GM19035 (cell line): ENCODE results near the gene ERMP1.
"Not testable (repeated sequence)": the region's sequence is repeated elsewhere in the genome, so short reads cannot be mapped to it uniquely, and the experiment has no call there.

Experiments
- ATAC-seq: cut with Tn5 transposase; IDR thresholded peaks from one replicate; pipeline ENCODE4 v1.9.1; 2021; ENCODE audit not compliant: unreplicated experiment

The ERMP1 gene

DNA sequence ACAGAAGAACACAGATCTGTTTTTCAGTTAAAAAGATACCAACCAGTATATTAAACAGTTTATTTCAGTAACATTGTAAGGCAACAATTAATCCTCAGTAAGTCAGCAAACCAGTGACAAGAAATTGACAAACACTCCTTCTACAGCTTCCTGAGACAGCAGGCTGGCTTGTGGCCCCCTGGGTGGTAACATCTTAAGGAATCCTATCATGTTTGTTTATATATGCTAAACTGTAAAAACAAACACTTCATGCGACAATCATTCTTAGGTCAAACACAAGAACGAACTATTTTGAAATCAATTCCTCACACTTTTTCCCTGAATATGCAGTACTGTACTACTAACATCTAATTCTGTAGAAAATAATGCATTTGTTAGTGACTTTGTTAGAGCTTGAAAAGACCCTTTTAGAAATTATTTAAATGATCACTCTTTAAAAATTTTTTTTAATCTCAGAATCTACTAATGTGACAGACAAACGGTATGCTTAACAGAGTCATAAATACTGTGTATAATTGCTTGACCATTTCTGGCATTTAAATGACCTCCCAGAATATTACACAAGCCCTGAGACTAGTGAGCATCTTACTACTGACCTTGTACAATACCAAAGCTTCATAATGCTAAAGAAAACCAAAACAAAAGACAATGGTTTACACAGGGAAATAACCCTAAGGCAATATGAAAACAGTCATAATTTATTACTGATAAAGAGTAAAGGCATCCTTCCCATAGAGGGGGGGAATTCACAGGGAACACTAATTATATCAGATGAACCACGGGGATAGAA is 48.2 kb downstream of the ERMP1 start:
- ATAC-seq: no peak

DNA sequence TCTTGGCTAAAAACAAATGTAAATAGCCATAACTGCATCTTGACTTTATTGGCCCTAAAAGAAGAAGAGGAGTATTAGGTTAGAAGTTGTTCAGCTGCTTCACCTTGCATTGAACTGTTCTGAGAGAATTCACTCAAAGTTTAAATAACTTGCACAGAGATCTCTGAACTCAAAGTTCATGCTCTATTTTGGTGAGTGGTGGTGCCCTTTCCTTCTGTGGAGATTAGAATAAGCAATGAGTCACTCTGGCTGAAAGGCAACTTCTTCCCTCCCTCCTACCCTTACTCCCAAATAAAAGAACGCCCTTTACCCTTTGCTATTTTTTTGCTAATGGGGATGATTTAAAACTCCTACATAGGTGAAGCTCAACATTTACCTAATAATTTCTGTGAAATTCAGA is 48.9 kb downstream of the ERMP1 start:
- ATAC-seq: no peak

DNA sequence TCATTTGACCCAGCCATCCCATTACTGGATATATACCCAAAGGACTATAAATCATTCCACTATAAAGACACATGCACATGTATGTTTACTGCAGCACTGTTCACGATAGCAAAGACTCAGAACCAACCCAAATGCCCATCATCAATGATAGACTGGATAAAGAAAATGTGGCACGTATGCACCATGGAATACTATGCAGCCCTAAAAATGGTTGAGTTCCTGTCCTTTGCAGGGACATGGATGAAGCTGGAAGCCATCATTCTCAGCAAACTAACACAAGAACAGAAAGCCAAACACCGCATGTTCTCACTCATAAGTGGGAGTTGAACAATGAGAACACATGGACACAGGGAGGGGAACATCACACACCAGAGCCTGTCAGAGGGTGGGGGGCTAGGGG is 49.5 kb downstream of the ERMP1 start:
- ATAC-seq: not testable (repeated sequence)

DNA sequence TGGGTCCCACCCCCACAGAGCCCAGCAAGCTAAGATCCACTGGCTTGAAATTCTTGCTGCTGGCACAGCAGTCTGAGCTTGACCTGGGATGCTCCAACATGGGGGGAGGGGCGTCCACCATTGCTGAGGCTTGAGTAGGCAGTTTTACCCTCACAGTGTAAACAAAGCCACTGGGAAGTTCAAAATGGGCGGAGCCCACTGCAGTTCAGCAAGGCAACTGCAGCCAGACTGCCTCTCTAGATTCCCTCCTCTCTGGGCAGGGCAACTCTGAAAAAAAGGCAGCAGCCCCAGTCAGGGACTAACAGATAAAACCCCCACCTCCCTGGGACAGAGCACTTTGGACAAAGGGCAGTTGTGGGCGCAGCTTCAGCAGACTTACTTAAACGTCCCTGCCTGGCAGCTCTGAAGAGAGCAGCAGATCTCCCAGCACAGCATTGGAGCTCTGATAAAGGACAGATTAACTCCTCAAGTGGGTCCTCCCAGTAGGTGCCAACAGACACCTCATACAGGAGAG is 53.2 kb downstream of the ERMP1 start:
- ATAC-seq: not testable (repeated sequence)

DNA sequence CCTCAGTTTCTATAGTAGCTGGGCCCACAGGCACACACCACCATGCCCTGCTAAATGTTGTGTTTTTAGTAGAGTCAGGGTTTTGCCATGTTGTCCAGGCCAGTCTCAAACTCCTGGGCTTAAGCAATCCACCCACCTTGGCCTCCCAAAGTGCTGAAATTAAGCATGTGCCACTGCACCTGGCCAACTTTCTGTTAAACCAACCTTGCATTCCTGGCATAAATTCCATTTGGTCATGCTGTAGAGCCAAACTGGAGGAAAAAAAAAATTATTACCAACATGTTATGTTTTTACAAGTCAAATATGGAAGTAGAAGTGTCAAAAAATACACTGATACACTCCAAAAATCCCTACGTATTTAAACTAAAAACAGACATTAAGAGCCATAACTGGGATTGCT is 54.1 kb downstream of the ERMP1 start:
- ATAC-seq: no peak

DNA sequence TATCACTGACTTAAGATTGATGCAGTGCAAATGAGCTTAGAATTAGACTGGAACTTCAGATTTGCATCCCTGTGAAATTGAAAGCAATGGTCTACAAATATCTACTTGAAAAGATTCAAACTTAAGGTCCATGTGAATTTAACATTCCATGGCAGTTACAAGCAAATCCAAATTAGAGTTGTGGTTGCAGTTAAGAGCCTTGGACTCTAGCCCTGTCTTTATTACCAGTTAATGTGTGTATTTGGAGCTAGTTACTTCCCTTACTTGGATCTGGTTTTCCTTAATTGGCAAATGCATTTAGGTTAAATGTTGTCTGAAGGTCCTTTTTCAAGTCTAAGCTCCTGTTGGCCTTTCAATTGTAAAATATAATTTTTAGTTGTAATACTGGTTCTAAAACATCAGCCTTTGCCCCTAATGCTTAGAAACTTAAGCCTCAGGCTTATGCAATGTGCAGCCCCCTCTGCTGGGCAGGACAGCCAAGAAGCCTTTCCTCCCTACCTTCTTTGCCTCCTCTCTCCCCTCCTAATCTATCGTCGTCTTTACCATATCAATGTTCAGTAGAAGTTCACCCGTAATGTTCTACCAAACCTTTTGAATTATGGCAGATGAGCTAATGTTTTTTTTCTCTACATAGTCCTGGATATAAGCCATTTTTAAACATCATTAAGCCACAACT is 59.5 kb downstream of the ERMP1 start:
- no peak for ATAC-seq

DNA sequence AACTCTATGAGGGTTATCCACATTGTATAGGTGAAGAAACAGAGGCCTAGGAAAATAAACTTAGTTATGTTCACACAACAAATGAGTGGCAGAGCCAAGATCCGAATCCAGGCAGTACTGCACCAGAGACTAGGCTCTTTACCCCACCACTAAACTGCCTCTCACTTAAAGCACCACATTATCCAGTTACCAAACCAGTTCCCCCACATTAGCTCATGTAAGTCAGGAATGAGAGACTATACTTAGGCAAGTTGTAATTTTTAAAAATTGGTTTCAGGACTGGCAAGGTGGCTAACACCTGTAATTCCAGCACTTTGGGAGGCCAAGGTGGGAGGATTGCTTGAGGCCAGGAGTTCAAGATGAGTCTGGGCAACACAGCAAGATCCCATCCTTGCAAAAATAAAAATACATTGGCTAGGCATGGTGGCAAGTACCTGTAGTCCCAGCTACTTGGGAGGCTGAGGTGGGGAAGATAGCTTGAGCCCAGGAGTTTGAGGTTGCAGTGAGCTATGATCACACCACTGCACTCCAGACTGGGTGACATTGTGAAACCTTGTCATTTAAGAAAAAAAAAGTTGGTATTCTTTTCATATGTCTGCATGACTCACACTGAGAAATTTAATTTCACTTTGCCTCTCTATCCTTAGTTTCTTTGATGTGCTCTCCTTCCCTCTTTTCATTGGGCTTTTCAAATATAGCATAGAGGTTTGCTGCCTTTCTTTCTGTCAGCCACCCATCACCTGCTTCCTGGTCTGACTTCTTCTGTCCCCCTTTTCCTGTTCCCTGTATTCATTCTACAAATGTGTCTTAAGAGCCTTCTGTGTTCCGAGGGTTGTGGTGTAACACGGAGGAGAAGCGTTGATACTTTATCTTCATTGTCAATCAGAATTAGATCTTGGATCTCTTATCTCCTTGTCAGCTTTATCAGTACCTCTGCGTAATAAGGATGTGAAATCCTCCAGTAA is 64.7 kb downstream of the ERMP1 start:
- ATAC-seq: no peak

DNA sequence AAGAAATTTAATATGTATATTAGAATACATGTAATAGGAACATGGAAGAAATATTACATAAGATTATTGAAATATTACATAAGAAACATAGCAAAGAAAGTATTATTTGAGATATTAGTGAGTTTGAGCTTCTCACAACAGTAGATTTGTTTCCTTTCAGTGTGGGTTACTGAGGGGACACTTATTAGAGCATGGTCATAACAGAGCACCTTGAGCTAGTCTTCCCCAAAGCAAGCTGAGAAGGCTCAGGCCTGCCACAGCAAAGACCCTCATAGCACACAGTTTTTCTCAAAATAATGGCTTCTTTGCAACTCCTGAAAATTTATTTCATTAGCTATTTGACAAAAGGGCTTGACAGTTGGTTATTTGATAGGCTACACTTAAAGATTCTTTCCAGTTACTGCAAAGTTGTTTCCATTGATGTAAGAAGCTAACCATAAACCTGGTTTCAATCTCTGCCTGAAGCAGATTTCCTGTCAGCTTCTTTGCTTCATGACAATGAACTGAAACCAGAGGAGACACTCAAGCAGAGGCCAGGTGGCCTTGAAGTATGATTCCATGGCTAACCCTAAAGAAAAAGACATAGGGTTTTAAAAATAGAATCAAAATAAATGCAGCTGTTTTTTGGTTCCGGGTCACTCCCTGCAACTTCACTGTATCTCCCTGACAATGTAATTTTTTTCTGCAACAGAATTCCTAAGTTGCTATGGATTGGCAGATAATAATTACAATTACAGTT is 68.6 kb downstream of the ERMP1 start:
- peak; percentile 89 for ATAC-seq

DNA sequence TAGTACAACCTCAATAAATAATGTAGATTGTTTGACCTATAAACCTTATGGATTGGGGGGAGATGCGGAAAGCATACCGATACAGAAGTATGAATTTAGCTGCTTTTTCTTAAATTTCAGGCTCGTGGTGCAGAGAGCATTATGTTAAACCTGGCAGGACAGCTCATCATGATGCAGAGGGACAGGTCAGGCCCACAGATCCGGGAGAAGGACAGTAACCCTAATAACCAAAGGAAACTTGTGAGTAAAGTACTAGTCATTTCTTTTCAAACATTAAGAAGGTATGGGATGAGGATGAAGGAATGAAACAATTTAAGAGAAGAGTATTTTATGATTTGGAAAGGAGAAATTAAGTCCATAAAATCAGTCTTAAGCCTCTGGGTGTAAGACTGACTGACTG is 70.5 kb downstream of the ERMP1 start:
- no peak for ATAC-seq

DNA sequence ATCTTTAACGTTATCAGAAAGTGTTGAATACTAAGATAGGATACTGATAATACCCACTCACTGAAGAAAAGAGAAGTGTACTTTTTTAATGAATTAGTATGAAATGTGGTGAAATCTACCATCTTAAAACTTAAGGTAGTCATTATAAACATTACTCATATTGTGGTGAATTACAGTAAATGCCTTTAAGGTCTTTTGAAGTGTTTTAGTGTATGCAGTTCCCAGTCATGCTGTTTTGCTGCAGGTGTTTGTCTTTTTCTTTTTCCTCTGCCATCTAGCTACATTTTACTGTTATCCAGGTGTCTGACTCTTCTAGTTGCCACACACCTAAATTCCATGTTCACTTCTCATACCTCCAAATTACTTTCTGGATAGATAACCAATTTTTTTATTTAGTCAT is 72.6 kb downstream of the ERMP1 start:
- ATAC-seq: no peak

DNA sequence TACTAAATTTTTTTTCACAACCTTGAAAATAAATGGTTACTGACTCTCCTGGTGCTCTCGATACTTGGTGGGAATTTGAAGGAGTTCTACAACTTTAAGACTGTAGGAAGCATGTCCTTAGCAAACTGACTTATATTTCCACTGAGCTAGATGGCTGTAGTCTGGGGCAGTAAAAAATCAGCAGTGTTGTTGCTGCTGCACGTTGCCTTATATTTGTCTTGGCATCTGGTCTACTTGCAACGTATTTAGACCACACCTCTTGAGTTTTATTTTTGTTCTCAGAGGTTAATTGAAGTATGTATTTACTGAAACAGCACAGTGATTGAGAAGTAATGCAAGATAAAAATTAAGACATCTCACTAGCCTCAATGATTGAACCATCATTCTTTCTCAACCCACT is 76.3 kb downstream of the ERMP1 start:
- ATAC-seq: no peak

DNA sequence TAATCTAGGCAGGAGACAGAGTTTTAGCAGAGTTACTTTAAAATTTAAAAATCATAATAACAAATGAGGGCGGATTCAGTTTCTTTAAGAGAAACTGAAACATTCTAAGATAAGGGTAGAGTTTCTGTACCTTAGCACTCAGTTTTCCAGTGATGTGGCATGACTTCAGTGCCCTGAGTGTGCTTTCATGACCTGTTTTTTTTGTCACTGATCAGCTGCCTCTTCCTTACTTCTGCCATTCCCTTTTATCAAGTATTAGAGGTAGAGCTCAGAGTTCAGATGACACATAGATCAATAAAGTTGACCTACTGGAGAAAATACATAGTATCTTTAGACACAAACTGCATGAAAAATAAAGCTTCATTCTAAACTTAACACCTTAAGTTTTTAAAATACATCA is 82.3 kb downstream of the ERMP1 start:
- no peak for ATAC-seq

DNA sequence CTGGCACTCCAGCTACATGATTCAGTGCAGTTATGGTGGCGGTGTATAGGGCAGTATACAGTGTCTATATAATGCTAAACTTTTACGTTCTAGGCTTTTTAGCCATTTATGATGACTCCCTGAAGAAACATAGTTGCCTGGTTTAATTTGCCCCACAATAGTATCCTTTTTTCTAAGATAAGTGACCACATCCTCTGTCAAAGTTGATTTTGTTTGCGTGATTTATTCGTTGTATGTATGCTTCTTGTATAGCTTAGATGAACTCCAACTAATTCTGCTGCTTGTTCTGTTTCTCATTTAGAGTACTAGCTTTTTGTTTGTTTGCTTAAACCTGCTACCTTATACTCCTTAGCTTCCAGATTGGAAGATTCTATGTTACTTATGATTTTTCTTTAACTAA is 83.6 kb downstream of the ERMP1 start:
- no peak for ATAC-seq

DNA sequence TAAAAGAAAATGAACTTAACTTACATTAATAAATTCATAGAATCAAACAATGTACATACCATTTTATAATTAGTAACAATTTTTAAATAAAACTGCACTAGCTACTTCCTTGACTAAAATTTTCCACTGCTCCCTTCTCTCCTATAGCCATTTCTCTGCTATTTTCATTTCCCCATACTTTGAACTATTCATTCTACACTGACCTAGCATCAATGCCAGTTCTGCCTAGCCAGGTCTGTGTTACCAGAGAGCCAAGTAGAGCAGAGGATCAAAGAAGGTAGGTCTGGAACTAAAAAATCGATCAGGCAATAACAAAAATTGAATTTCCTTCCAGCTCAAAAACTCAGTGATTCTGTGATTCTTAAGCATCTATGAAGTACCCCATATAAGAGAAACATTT is 84.5 kb downstream of the ERMP1 start:
- no peak for ATAC-seq

DNA sequence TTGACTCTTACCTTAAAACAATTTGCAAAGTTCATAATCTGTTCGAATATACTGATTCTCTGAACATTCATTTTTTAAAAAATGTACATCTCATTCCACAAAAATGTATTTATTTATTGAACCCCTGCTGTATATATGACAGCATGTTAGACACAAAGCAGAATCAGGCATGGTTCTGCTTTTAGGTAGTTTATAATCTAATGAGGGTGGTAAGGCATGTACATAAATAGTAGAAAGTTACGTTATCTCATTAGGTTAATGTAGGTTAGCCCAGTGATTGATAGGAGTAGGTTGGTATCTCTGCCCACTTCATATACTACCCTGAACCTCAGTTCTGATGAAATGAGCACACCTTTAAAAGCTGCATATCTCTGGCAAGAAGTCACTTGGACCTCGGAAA is 89.8 kb downstream of the ERMP1 start:
- no peak for ATAC-seq

DNA sequence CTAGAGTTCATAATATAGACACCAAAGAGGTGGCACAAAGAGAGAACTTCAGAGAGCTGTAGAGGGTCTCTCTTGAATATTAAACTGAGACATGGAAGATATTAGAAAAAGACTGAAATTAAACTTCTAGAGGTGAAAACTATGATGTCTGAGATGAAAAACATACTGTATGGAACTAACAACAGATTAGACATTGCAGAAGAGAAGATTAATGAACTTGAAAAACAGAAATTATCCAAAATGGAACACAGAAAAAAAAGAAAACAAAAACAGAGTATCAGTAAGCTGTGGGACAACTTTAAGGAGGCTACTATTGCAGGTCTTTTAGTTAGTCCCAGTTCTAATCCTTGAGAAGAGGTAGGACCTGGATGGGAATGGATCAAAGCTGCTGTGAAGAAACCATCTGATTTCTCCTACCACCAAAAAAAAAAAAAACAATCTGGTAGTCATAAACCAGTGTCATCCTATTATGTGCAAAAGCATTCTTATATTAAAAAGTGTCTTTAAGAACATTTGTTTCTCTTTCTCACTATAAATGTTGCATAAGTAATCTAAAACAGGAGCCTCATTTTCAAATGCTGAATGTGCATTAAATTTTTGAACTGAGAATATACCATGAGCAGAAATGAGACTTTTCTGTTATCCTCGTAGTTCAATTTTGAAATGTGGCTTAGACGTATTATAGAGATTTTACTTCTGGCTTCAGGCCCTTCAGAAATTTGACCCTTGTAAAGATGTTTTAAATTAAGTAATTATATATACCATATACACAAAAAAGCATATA is 96.2 kb downstream of the ERMP1 start:
- no peak for ATAC-seq

DNA sequence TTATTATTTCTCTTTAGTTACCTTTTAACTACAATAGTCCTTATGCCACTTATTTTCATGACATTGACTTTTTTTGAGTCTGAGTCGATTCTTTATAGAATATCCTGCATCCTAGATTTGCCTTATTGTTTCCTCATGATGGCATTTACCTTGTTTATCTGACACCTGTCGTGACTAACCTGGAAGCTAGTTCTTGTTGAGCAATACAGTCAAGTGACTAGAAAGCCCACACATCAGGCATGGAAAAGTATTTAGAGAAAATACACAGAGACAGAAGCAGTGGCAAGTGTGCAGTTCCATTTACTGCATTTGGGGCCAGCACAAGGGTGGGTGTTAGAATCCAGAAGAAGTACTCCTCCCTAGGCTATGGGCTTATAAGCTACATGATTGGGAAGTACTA is 97.8 kb downstream of the ERMP1 start:
- no peak for ATAC-seq
